GM19455 (cell line): ENCODE measurements around the gene ZMAT3.
A peak's percentile ranks its signal among the peaks of the same experiment; 100 is the strongest.
"Not testable (repeated sequence)": the region's sequence is repeated elsewhere in the genome, so short reads cannot be mapped to it uniquely, and the experiment has no call there.

Experiments used
- ATAC-seq: cut with Tn5 transposase; IDR thresholded peaks from one replicate; pipeline ENCODE4 v1.9.1; 2021; ENCODE audit not compliant: unreplicated experiment

ZMAT3 gene

GRCh38 chr3:179069762-179070390 lies 1.7 kb downstream of the ZMAT3 start:
- no peak for ATAC-seq

- no peak for ATAC-seq
These were observed 2.7 kb downstream of the ZMAT3 start for GRCh38 chr3:179068779-179069530.

- ATAC-seq, result no peak
These were observed 3.8 kb downstream of the ZMAT3 start for GRCh38 chr3:179067839-179068238.

- no peak for ATAC-seq
These were observed 4.3 kb downstream of the ZMAT3 start for GRCh38 chr3:179067291-179067690.

GRCh38 chr3:179063945-179064560 lies 7.6 kb downstream of the ZMAT3 start:
- no peak for ATAC-seq

GRCh38 chr3:179056326-179056725 lies 15.3 kb downstream of the ZMAT3 start:
- no peak for ATAC-seq

GRCh38 chr3:179054565-179054964 lies 17.0 kb downstream of the ZMAT3 start:
- ATAC-seq, result not testable (repeated sequence)

- ATAC-seq, result peak; percentile 88
These were observed 24.9 kb downstream of the ZMAT3 start for GRCh38 chr3:179046497-179047353.

- peak; percentile 51 for ATAC-seq
These were observed 25.7 kb downstream of the ZMAT3 start for GRCh38 chr3:179045719-179046402.

GRCh38 chr3:179038899-179039251 lies 32.7 kb downstream of the ZMAT3 start:
- not testable (repeated sequence) for ATAC-seq

GRCh38 chr3:179038216-179038898 lies 33.3 kb downstream of the ZMAT3 start:
- ATAC-seq, result no peak

GRCh38 chr3:179037351-179037750 lies 34.3 kb downstream of the ZMAT3 start:
- ATAC-seq, result no peak

- no peak for ATAC-seq
These were observed 34.8 kb downstream of the ZMAT3 start for GRCh38 chr3:179036626-179037300.

- no peak for ATAC-seq
These were observed 35.4 kb downstream of the ZMAT3 start for GRCh38 chr3:179036226-179036625.

GRCh38 chr3:179035232-179035631 lies 36.4 kb downstream of the ZMAT3 start:
- no peak for ATAC-seq

- ATAC-seq, result not testable (repeated sequence)
These were observed 38.3 kb downstream of the ZMAT3 start for GRCh38 chr3:179033304-179033657.

- not testable (repeated sequence) for ATAC-seq
These were observed 38.9 kb downstream of the ZMAT3 start for GRCh38 chr3:179032454-179033303.

- no peak for ATAC-seq
These were observed 42.5 kb downstream of the ZMAT3 start for GRCh38 chr3:179029096-179029495.

- no peak for ATAC-seq
These were observed 43.2 kb downstream of the ZMAT3 start for GRCh38 chr3:179028408-179028807.
